ENCODE data around the gene PLEKHA5. TPM values are rescaled to one million over a fixed set of nuclear protein-coding genes. Genes with fewer than 3 reads are reported as not detected.

Gene PLEKHA5
- total and polyA plus RNA-seq, 2 of the 4 experiments (the other 2 are of a cell fraction), result 5.3 to 12.2 TPM

GRCh38 chr12:19234981-19235871 is 105.7 kb downstream of the PLEKHA5 start:
- no TSS peak for BruUV-seq (replicated peaks)
- Histone ChIP-seq H3K18ac (ENCODE audit: low read depth, low read length) (peak overlapping the region; percentile 46; the same call in 1 of the 2 replicates), H2AK5ac (ENCODE audit: low read depth, low read length) (no peak overlapping the region), H4K20me1 (ENCODE audit: insufficient read depth, low read length) (peaks cover 14% of the 10 kb centered on the region; the same call in 1 of the 2 replicates), H3K9ac (ENCODE audit: low read depth, low read length) (no peak overlapping the region), H4K5ac (ENCODE audit: low read depth, low read length) (no peak overlapping the region), H4K91ac (ENCODE audit: insufficient read depth, low read depth, low read length) (no peak overlapping the region), H3K4me2 (ENCODE audit: low read depth, low read length) (peak overlapping the region; percentile 65), H3K14ac (replicated peaks; ENCODE audit: low read depth, low read length) (no peak overlapping the region), H3K4ac (ENCODE audit: low read depth, low read length) (no peak overlapping the region), H3K9me1 (ENCODE audit: insufficient read depth, low read length) (peaks cover 8% of the 10 kb centered on the region), H2BK120ac (ENCODE audit: low read depth, low read length) (no peak overlapping the region), H2AK9ac (replicated peaks; ENCODE audit: low read depth, low read length, poor library complexity) (no peak overlapping the region), H3K4me3 (ENCODE audit: insufficient read depth, low read depth, low read length) (no peak overlapping the region), H2BK5ac (ENCODE audit: low read depth, low read length, poor library complexity, severe bottlenecking) (no peak overlapping the region), H3K9me3 (ENCODE audit: control insufficient read depth, insufficient read depth, low read length) (peaks cover 2% of the 10 kb centered on the region; the same call in 1 of the 2 replicates), H2BK20ac (ENCODE audit: low read depth, low read length) (no peak overlapping the region), H2AFZ (replicated peaks; ENCODE audit: low read length, poor library complexity) (no peak overlapping the region), H3K56ac (ENCODE audit: extremely low read depth, insufficient read depth, low read length) (no peak overlapping the region), H2BK15ac (ENCODE audit: low read depth, low read length) (no peak overlapping the region), H3K79me1 (ENCODE audit: low read depth in 1 of 2, low read length in 2 of 2) (peaks cover 10 to 35% of the 10 kb centered on the region in 2 experiments), H3K4me1 (ENCODE audit: control insufficient read depth, insufficient read depth, low read length) (peaks cover 12% of the 10 kb centered on the region), H3K27me3 (ENCODE audit: control insufficient read depth, insufficient read depth, low read length) (no peaks in the 10 kb centered on the region), H3K36me3 (ENCODE audit: control insufficient read depth, insufficient read depth, low read length) (no peaks in the 10 kb centered on the region), H3K27ac (ENCODE audit: insufficient read depth, low read length) (no peak overlapping the region), H3K23ac (ENCODE audit: low read depth, low read length) (no peak overlapping the region), H4K8ac (ENCODE audit: low read depth in 2 of 2, low read length in 2 of 2) (no peak overlapping the region; a peak in 1 of 4 replicates)
- dilution Hi-C loops (cut with HindIII; ENCODE audit: low sequenced_read_pairs, unreplicated experiment) (no loop called here), in situ Hi-C loops (cut with MboI; ENCODE audit: low sequenced_read_pairs) (no loop called here), intact Hi-C loops (cut with micrococcal nuclease) (no loop called here)
- peak; percentile 34; the same call in 1 of the 2 replicates for ATAC-seq (ENCODE audit: low read depth)
- DNase-seq, result peak; percentile 67
- TF ChIP-seq MXI1 (IDR thresholded peaks at IDR 0.05; ENCODE audit: borderline replicate concordance, low read depth, low read length) (no peak), RCOR1 (IDR thresholded peaks at IDR 0.05; ENCODE audit: insufficient replicate concordance, low read length) (no peak), CTCF (conservative IDR thresholded peaks at IDR 0.05; ENCODE audit: low read depth, low read length) (no peak)
- WGBS, 2 experiments (ENCODE audit: extremely low coverage in 2 of 2, insufficient read length in 1 of 2), result no CpG with 5 or more reads among the region's 2 CpGs
- CTCF ChIA-PET, result no interaction called here
- POLR2A ChIA-PET (ENCODE audit: unreplicated experiment), result no interaction called here

Data from IMR-90 (cell line).